ENCODE results near the gene SEC63. TPM values are rescaled to one million over a fixed set of nuclear protein-coding genes. Genes with fewer than 3 reads are reported as not detected.
"Not testable (repeated sequence)": the region's sequence is repeated elsewhere in the genome, so short reads cannot be mapped to it uniquely, and the experiment has no call there.

Gene SEC63
- total and polyA plus RNA-seq, 4 donors, result 20.7 to 69.4 (median 27.4) TPM

GRCh38 chr6:107956181-107956580, 1.8 kb downstream of the SEC63 start:
- H3K27me3 ChIP-seq (ENCODE audit: control insufficient read depth in 4 of 4, insufficient read depth in 4 of 4, low read length in 3 of 4), result no peaks in the 10 kb centered on the region
- H3K4me3 ChIP-seq (ENCODE audit: low read depth in 1 of 3, low read length in 3 of 3), result peak overlapping the region; percentile 87 to 99 (median 92)
- peaks cover 4 to 34% (median 25%) of the 10 kb centered on the region in 4 donors for H3K4me1 ChIP-seq (ENCODE audit: control insufficient read depth in 4 of 4, insufficient read depth in 4 of 4, low read length in 3 of 4)
- no peak for TF ChIP-seq JUND (IDR thresholded peaks at IDR 0.05)
- TF ChIP-seq RXRA (IDR thresholded peaks at IDR 0.05), result no peak
- TF ChIP-seq REST (IDR thresholded peaks at IDR 0.05), result no peak
- TF ChIP-seq RAD21 (IDR thresholded peaks at IDR 0.05), result no peak
- TF ChIP-seq EGR1 (IDR thresholded peaks at IDR 0.05; ENCODE audit: low read depth in 2 of 2), result no peak
- TF ChIP-seq HNF4A (conservative IDR thresholded peaks at IDR 0.05), result no peak
- no peak for TF ChIP-seq FOXA1 (IDR thresholded peaks at IDR 0.05)
- TF ChIP-seq ZBTB33 (IDR thresholded peaks at IDR 0.05), result no peak
- no peak for TF ChIP-seq FOXA2 (IDR thresholded peaks at IDR 0.05)
- no peak for TF ChIP-seq NR2F2 (IDR thresholded peaks at IDR 0.05)
- TF ChIP-seq ATF3 (IDR thresholded peaks at IDR 0.05), result no peak
- peak overlapping the region in 1 of 2 donors; percentile 95 for H3K9ac ChIP-seq (ENCODE audit: low read depth in 1 of 2, low read length in 2 of 2)
- no peak for DNase-seq (ENCODE audit: low spot score)
- H3K36me3 ChIP-seq (ENCODE audit: control insufficient read depth in 4 of 4, insufficient read depth in 3 of 4, low read depth in 1 of 4, low read length in 3 of 4), result no peaks in the 10 kb centered on the region
- no peaks in the 10 kb centered on the region for H3K9me3 ChIP-seq (ENCODE audit: control insufficient read depth in 4 of 4, low read length in 3 of 4)
- H3K27ac ChIP-seq (ENCODE audit: low read depth in 1 of 2, low read length in 2 of 2), result peak overlapping the region; percentile 84 to 95
- 16% methylated on average over 2 of the region's 2 CpGs for WGBS

GRCh38 chr6:107953858-107954414, 4.1 kb downstream of the SEC63 start:
- H3K4me1 ChIP-seq (ENCODE audit: control insufficient read depth in 4 of 4, insufficient read depth in 4 of 4, low read length in 3 of 4), result peaks cover 4 to 50% (median 36%) of the 10 kb centered on the region in 4 donors
- not testable (repeated sequence) for H3K9ac ChIP-seq (ENCODE audit: low read depth in 1 of 2, low read length in 2 of 2); H3K27me3 ChIP-seq (ENCODE audit: control insufficient read depth in 4 of 4, insufficient read depth in 4 of 4, low read length in 3 of 4); H3K9me3 ChIP-seq (ENCODE audit: control insufficient read depth in 4 of 4, low read length in 3 of 4); H3K36me3 ChIP-seq (ENCODE audit: control insufficient read depth in 4 of 4, insufficient read depth in 3 of 4, low read depth in 1 of 4, low read length in 3 of 4); DNase-seq (ENCODE audit: low spot score); H3K27ac ChIP-seq (ENCODE audit: low read depth in 1 of 2, low read length in 2 of 2); H3K4me3 ChIP-seq (ENCODE audit: low read depth in 1 of 3, low read length in 3 of 3)
- 96% methylated on average over 17 of the region's 19 CpGs for WGBS

All from liver (tissue), 9 donors.